Right ventricle myocardium superior (tissue), 1 donor: ENCODE measurements around the gene BOLL. TPM values are rescaled to one million over a fixed set of nuclear protein-coding genes. Genes with fewer than 3 reads are reported as not detected.
A peak's percentile ranks its signal among the peaks of the same experiment; 100 is the strongest.
"Not testable (repeated sequence)": the region's sequence is repeated elsewhere in the genome, so short reads cannot be mapped to it uniquely, and the experiment has no call there.

Source experiments
- ATAC-seq: fragments of 200-7000 bp; cut with Tn5 transposase; one replicate; pipeline ENCODE4 v1.9.1; 2020; ENCODE audit warnings: mild to moderate bottlenecking; ENCODE audit not compliant: poor library complexity
- DNase-seq: peaks from one replicate; pipeline ENCODE4 v3.0.0-alpha.2; 2020
- intact Hi-C: fragments of 100-400 bp; cut with DNase I; formaldehyde crosslinking; loops from one replicate; pipeline ENCODE4 v1.11.2; 2022
- total RNA-seq: library from RNA; stranded (reverse); fragmentation: NEBNext Ultra II Directional; extraction: Animal tissue kit (Norgen Biotek cat#: 25700); gene quantifications from one replicate; pipeline ENCODE4 v1.2.1, GENCODE V29; 2021
- donor health status: DM: no; HTN: yes; CAD: no; lungs with severe emphysema.

The BOLL gene
- total RNA-seq, 1 donor from 2014 or later: not detected

GRCh38 chr2:197710424-197711042, 74.6 kb downstream of the BOLL start:
- intact Hi-C loops: no loop called here
- ATAC-seq (no peak), DNase-seq (no peak)

- ATAC-seq, DNase-seq: not testable (repeated sequence)
- intact Hi-C loops: loop anchor here (5.0 to 10.0 kb wide), 4 partner anchors 66 to 588 kb away; partner anchors contain the start of gene HSPE1
Observed at GRCh38 chr2:197709140-197709539, 76.0 kb downstream of the BOLL start.

DNA sequence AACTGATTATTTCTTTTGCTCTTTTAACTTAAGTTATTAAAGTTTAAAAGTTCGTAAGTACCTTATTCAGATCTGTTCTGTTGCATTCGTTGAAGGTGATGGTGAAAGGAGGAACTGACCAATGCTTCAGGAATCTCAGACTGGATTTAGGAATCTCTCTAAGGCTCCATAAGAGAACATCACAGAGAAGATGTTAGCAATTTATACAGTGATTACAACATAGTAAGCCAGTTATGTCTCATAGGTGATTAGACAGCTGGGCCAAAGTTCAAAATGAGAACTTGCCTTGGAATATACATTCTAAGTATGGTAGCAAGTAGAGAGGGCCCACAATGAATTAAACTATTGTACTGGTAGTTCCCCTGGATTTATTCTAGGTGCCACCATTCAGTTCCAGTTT, 76.8 kb downstream of the BOLL start:
- intact Hi-C loops: loop anchor here (5.0 to 10.0 kb wide), 4 partner anchors 66 to 589 kb away; partner anchors contain the start of gene HSPE1
- ATAC-seq (no peak), DNase-seq (no peak)

- intact Hi-C loops: loop anchor here (5.0 to 10.0 kb wide), 4 partner anchors 67 to 590 kb away; partner anchors contain the start of gene HSPE1
- no peak for ATAC-seq
- DNase-seq: no peak
Observed at GRCh38 chr2:197707316-197708213, 77.6 kb downstream of the BOLL start.

GRCh38 chr2:197706839-197707207, 78.3 kb downstream of the BOLL start:
- intact Hi-C loops: loop anchor here (5.0 to 10.0 kb wide), 4 partner anchors 68 to 590 kb away; partner anchors contain the start of gene HSPE1
- no peak for ATAC-seq
- no peak for DNase-seq

- intact Hi-C loops: loop anchor here (5.0 to 10.0 kb wide), 4 partner anchors 69 to 591 kb away; partner anchors contain the start of gene HSPE1
- DNase-seq (peak; percentile 49), ATAC-seq (no peak)
Observed at GRCh38 chr2:197705912-197706838, 78.9 kb downstream of the BOLL start.

DNA sequence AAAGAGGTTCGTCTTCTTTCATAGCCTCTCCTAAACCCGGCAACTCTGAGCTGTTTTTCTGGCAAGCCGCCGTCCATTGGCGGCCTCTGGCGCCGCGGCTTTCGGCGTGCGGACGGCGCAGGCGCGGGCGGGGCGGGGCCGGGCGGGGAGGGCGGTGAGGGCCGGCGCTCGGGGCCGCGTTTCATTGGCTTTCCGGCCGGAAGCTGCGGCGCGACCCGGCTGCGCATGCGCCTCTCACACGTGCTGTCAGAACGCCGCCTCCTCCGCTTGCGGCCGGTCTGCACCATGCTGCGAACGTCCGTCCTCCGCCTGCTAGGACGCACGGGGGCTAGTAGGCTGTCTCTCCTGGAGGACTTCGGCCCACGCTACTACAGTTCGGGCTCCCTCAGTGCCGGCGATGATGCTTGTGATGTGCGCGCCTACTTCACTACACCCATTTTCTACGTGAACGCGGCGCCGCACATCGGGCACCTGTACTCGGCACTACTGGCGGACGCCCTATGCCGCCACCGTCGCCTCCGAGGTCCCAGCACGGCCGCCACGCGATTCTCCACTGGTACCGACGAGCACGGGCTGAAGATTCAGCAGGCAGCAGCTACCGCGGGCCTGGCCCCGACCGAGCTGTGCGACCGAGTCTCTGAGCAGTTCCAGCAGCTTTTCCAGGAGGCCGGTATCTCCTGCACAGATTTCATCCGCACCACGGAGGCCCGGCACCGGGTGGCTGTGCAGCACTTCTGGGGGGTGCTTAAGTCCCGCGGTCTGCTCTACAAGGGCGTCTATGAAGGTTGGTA, 79.8 kb downstream of the BOLL start, which contains the start of gene MARS2:
MARS2 (plus strand) TSS at position 249 of the 791 bp plus-strand sequence; CDS start at position 286, 37 bp downstream.
- ATAC-seq (peak; percentile 98), DNase-seq (peak; percentile 97)
- intact Hi-C loops: loop anchor here (5.0 to 10.0 kb wide), 4 partner anchors 69 to 592 kb away; partner anchors contain the start of gene HSPE1

DNA sequence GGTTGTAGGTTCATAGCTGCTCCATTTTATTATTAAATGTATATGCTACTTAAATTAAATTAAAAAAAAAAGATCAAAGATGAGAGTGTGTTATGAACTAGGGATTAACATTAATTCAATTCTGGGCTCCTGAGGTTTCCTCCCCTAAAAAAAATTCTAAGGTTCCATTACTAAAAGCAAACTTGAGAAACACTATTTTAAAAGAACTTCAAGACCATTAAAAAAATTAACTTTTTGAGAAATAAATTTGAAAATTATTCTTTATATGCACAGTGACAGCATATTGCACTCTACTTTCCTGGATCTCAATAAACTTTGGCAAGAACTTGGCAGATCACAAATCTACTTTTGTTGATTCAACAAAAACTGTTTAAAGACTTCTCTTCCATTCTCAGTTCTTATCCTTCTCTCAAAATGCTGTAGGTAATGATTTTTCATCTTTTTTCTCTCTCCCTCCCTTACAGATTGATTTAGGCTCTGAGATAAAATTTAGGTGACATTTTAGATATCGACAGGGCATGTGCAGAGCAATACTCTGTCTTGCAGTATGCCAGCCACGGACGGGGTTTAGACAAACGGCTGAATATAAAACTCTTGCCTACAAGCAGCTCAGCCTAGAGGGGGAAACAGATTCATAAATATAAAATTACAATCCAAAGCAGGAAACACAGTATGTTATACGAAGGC, 80.5 kb downstream of the BOLL start:
- peak; percentile 59 for ATAC-seq
- intact Hi-C loops: loop anchor here (5.0 to 10.0 kb wide), 4 partner anchors 70 to 593 kb away; partner anchors contain the start of gene HSPE1

GRCh38 chr2:197700960-197701359, 84.2 kb downstream of the BOLL start:
- intact Hi-C loops: loop anchor here (10.0 kb wide), 2 partner anchors 74 to 196 kb away; partner anchors contain the start of gene HSPE1
- DNase-seq (no peak), ATAC-seq (no peak)

More for the DNA sequence above, 80.5 kb downstream of the BOLL start:
- DNase-seq: no peak

DNA sequence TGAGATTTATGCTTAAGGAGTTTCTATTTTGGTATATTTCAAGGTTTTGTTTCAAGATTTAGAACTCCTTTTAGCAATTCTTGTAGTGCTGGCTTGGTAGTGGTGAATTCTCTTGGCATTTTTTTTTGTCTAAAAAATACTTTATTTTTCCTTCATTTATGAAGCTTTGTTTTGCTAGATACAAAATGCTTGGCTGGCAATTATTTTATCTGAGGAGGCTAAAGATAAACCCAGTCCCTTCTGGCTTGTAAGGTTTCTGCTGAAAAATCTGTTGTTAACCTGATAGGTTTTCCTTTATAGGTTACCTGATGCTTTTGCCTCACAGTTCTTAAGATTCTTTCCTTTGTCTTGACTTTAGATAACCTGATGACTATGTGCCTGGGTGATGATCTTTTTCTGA, 85.4 kb downstream of the BOLL start:
- intact Hi-C loops: loop anchor here (10.0 kb wide), 2 partner anchors 75 to 195 kb away; partner anchors contain the start of gene HSPE1
- DNase-seq, ATAC-seq: not testable (repeated sequence)

DNA sequence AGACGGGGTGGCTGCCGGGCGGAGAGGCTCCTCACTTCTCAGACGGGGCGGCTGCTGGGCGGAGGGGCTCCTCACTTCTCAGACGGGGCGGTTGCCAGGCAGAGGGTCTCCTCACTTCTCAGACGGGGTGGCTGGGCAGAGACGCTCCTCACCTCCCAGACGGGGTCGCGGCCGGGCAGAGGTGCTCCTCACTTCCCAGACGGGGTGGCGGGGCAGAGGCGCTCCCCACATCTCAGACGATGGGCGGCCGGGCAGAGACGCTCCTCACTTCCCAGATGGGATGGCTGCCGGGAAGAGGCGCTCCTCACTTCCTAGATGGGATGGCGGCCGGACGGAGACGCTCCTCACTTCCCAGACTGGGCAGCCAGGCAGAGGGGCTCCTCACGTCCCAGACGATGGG, 88.5 kb downstream of the BOLL start:
- intact Hi-C loops, DNase-seq, ATAC-seq: not testable (repeated sequence)

- intact Hi-C loops, ATAC-seq, DNase-seq: not testable (repeated sequence)
Observed at GRCh38 chr2:197695971-197696370, 89.1 kb downstream of the BOLL start.

DNA sequence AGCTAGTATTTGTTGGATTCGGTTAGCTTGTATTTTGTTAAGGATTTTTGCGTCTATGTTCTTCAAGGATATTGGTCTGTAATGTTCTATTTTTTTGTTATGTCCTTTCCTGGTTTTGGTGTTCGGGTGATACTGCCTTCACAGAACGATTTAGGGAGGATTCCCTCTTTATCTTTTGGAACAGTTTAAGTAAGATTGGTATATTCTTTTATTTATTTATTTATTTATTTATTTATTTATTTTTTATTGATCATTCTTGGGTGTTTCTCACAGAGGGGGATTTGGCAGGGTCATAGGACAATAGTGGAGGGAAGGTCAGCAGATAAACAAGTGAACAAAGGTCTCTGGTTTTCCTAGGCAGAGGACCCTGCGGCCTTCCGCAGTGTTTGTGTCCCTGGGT, 89.9 kb downstream of the BOLL start:
- ATAC-seq, intact Hi-C loops, DNase-seq: not testable (repeated sequence)

DNA sequence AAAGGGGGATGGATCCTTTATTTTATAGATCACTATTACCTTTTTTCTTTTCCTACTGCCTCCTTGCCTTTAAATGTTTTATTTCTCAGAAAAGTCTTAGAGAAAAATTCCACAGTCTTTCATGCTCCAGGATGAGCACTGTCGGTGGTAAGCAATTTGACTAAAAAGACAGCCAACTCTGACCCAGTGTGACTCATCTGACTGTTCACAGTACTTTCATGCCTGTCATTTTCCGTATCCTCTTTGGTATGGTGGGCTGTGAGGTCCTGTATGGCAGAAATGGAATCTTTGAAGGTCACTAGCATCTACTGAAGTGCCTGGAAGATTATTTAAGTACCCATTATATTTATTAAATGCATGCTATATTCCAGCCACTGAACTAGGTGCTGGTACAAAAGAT, 107.6 kb downstream of the BOLL start:
- intact Hi-C loops: no loop called here
- DNase-seq (no peak), ATAC-seq (no peak)

DNA sequence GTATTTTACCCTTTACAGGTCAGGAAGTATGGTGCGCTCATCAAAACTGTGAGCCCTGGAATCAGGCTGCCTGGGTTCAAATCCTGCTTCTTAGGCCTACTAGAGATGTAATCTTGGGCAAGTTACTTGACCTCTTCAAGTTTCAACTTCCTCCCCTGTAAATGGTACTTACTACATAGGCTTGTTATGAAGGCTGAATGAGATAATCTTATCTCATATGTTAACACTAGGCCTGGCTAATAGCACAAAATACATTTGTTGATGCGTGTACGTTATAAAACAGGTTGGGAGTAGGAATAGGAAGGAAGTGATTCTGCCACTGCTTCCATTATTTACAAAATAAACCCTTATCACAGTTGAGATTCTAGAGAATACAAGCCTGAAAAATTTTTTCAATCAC, 108.1 kb downstream of the BOLL start:
- no peak for DNase-seq
- ATAC-seq: no peak
- intact Hi-C loops: no loop called here
